HepG2 (cell line): ENCODE measurements around the gene NAA15.

ENCODE experiments used
- FOSL2 ChIP-seq: sonication (generic); formaldehyde crosslinking; IDR thresholded peaks from 2 replicates; pipeline ENCODE4 v1.4.0; 2020; ENCODE audit warnings: missing genetic modification reagents
- GFI1 ChIP-seq: sonication (generic); formaldehyde crosslinking; IDR thresholded peaks from 2 replicates; pipeline ENCODE4 v1.5.0; 2020; ENCODE audit warnings: missing genetic modification reagents, mild to moderate bottlenecking, borderline replicate concordance
- KMT2B ChIP-seq: IDR thresholded peaks from 2 replicates; pipeline ENCODE4 v1.6.1; 2016; ENCODE audit warnings: missing genetic modification reagents, missing compliant biosample characterization
- NKX3-1 ChIP-seq: sonication (generic); formaldehyde crosslinking; IDR thresholded peaks from 2 replicates; pipeline ENCODE4 v1.5.0; 2020; ENCODE audit warnings: missing genetic modification reagents
- NR2F6 ChIP-seq, 2 experiments: IDR thresholded peaks; 2 replicates each; pipeline ENCODE4 v1.6.1; 2016; ENCODE audit warnings: antibody characterized with exemption in 1 of 2, mild to moderate bottlenecking in 1 of 2
- TF ChIP-seq, protein P1 (sequence below): sonication (generic); formaldehyde crosslinking; IDR thresholded peaks from 2 replicates; pipeline ENCODE4 v1.4.0; 2020; ENCODE audit warnings: missing genetic modification reagents

DNA sequence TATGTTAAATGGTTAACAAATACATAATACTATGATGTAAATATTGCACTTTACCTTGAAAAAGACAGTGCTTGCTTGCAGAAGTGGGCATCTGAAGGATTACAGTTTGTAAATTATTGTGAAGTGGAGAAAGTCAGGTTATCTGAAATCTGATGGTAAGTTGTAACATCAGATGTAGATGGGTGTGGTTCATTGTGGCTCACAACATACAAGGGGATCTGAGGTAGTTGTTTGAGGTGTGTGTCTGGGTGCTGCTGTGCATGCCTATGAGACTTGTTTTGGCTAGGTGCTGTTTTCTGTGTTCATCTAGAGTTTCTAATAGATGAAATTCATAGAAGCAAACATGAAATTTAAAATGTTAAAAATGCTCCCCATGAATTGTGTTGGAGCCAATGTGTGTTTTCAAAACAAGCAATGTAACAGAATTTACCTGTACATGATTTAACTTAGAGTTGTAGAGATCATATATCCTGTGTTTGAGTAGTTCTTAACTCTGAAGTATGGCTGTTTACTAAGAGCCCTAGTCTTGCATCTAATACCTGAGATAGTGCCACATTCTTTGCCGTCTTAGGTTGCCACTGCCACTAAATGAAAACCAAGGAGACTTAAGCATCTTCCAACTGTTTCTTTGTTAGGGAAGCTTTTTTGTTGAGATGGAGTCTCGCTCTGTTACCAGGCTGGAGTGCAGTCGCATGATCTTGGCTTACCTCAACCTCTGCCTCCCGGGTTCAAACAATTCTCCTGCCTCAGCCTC lies 12.9 kb downstream of the NAA15 start:
- TF ChIP-seq KMT2B (no peak), NR2F6 (IDR thresholded peaks at IDR 0.05) (no peak), NR2F6 (CRISPR knock-in tag; IDR thresholded peaks at IDR 0.05) (no peak), GFI1 (CRISPR knock-in tag) (no peak), NKX3-1 (no peak), FOSL2 (no peak)
- TF ChIP-seq, protein P1, sequence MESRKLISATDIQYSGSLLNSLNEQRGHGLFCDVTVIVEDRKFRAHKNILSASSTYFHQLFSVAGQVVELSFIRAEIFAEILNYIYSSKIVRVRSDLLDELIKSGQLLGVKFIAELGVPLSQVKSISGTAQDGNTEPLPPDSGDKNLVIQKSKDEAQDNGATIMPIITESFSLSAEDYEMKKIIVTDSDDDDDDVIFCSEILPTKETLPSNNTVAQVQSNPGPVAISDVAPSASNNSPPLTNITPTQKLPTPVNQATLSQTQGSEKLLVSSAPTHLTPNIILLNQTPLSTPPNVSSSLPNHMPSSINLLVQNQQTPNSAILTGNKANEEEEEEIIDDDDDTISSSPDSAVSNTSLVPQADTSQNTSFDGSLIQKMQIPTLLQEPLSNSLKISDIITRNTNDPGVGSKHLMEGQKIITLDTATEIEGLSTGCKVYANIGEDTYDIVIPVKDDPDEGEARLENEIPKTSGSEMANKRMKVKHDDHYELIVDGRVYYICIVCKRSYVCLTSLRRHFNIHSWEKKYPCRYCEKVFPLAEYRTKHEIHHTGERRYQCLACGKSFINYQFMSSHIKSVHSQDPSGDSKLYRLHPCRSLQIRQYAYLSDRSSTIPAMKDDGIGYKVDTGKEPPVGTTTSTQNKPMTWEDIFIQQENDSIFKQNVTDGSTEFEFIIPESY (CRISPR knock-in tag), result no peak
